Measurements from ENCODE around the gene BARHL1.

DNA sequence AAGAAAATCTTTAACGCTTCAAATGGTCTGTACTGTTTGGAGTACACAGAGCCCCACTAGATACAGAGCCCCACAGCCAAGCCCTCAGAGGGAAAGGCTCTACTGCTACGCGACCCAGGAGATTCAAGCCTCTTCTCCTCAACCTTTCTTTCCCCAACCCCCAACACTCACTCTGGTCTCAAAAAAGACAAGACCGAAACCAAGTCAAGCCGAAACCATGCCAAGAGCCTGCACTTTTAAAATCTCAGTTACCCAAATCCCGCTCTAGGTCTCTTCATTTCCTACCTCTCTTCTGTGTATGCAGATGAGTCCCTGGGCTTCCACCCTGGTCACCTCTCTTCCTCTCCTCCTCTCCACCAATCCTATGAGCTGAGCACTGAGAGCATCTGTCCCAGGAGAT, 31.9 kb downstream of the BARHL1 start:
- TF ChIP-seq CTCF (IDR thresholded peaks at IDR 0.05) (no peak), POLR2A (IDR thresholded peaks at IDR 0.05) (no peak), POLR2AphosphoS5 (IDR thresholded peaks at IDR 0.05) (no peak)

Measured in prostate gland (tissue), 2 donors.